HepG2 (cell line): Measurements from ENCODE around the gene WDR81. TPM values are rescaled to one million over a fixed set of nuclear protein-coding genes. Genes with fewer than 3 reads are reported as not detected.

ENCODE experiments used
- BCL6 ChIP-seq: IDR thresholded peaks from 2 replicates; pipeline ENCODE4 v1.6.1; 2016; ENCODE audit warnings: missing genetic modification reagents, missing compliant biosample characterization
- HINFP ChIP-seq: sonication (generic); formaldehyde crosslinking; IDR thresholded peaks from 2 replicates; pipeline ENCODE4 v1.4.0; 2020; ENCODE audit warnings: low read depth, mild to moderate bottlenecking, missing genetic modification reagents
- HNF1A ChIP-seq, 2 experiments: sonication (generic) in 1 of 2; formaldehyde crosslinking in 1 of 2; IDR thresholded peaks; 2 replicates each; pipeline versions ENCODE4 v1.4.0 to v1.6.1; 2016 to 2020; ENCODE audit warnings: borderline replicate concordance in 1 of 2, low read depth in 1 of 2, mild to moderate bottlenecking in 1 of 2, missing genetic modification reagents in 1 of 2
- HOXA7 ChIP-seq: sonication (generic); formaldehyde crosslinking; IDR thresholded peaks from 2 replicates; pipeline ENCODE4 v1.8.1; 2022; ENCODE audit warnings: mild to moderate bottlenecking, missing genetic modification reagents, moderate library complexity
- PHF21A ChIP-seq: sonication (generic); formaldehyde crosslinking; IDR thresholded peaks from 2 replicates; pipeline ENCODE4 v1.5.0; 2020; ENCODE audit warnings: mild to moderate bottlenecking, missing genetic modification reagents
- RFXAP ChIP-seq: sonication (generic); formaldehyde crosslinking; IDR thresholded peaks from 2 replicates; pipeline ENCODE4 v1.4.0; 2020; ENCODE audit warnings: missing genetic modification reagents, borderline replicate concordance
- RORA ChIP-seq: sonication (generic); formaldehyde crosslinking; IDR thresholded peaks from 2 replicates; pipeline ENCODE4 v1.5.0; 2020; ENCODE audit warnings: mild to moderate bottlenecking, missing genetic modification reagents, moderate library complexity
- STAG1 ChIP-seq: sonication (generic); formaldehyde crosslinking; IDR thresholded peaks from 2 replicates; pipeline ENCODE4 v1.4.0; 2020; ENCODE audit warnings: missing genetic modification reagents
- TBL1XR1 ChIP-seq: fragments of 150-350 bp; IDR thresholded peaks from 2 replicates; pipeline ENCODE4 v1.6.1; 2014; ENCODE audit warnings: borderline replicate concordance, low read length; ENCODE audit not compliant: partially characterized antibody
- ZNF10 ChIP-seq: sonication (generic); formaldehyde crosslinking; IDR thresholded peaks from 2 replicates; pipeline ENCODE4 v1.4.0; 2020; ENCODE audit warnings: mild to moderate bottlenecking, low read depth, missing genetic modification reagents, borderline replicate concordance
- ZNF678 ChIP-seq: sonication (generic); formaldehyde crosslinking; IDR thresholded peaks from 2 replicates; pipeline ENCODE4 v1.4.0; 2020; ENCODE audit warnings: mild to moderate bottlenecking, missing genetic modification reagents
- ZNF709 ChIP-seq: sonication (generic); formaldehyde crosslinking; IDR thresholded peaks from 2 replicates; pipeline ENCODE4 v1.5.0; 2020; ENCODE audit warnings: mild to moderate bottlenecking, missing genetic modification reagents
- ZNF773 ChIP-seq: sonication (generic); formaldehyde crosslinking; IDR thresholded peaks from 2 replicates; pipeline ENCODE4 v1.4.0; 2020; ENCODE audit warnings: missing genetic modification reagents, borderline replicate concordance
- ZNF790 ChIP-seq: sonication (generic); formaldehyde crosslinking; IDR thresholded peaks from 2 replicates; pipeline ENCODE4 v1.8.0; 2022; ENCODE audit warnings: missing genetic modification reagents, mild to moderate bottlenecking, borderline replicate concordance
- ZSCAN25 ChIP-seq: sonication (generic); formaldehyde crosslinking; IDR thresholded peaks from 2 replicates; pipeline ENCODE4 v1.8.0; 2022; ENCODE audit warnings: mild to moderate bottlenecking, missing genetic modification reagents
- polyA plus RNA-seq, 8 experiments: library from polyadenylated mRNA; depleted of rRNA in 3 of 8; stranded (reverse) in 7 of 8; unstranded in 1 of 8; fragments of >200 nt; fragmentation: Illumina TruSeq in 4 of 8; extraction: Trizol in 4 of 8; gene quantifications; 2 replicates each; pipeline versions ENCODE4 v1.2.1 to v1.2.3, GENCODE V29; 2011 to 2016; ENCODE audit warnings: low read depth in 4 of 8, missing spikeins in 1 of 8, mixed read lengths in 1 of 8; ENCODE audit not compliant: insufficient read depth in 1 of 8
- total RNA-seq, 5 experiments: library from RNA; depleted of rRNA; stranded (reverse); fragments of >200 nt; fragmentation: Illumina TruSeq; extraction: Trizol; gene quantifications; 2 replicates each; pipeline ENCODE4 v1.2.3, GENCODE V29; 2016; ENCODE audit warnings: low read depth in 1 of 5
- TF ChIP-seq, protein P1 (sequence below): sonication (generic); formaldehyde crosslinking; IDR thresholded peaks from 2 replicates; pipeline ENCODE4 v1.5.0; 2020; ENCODE audit warnings: missing genetic modification reagents
- TF ChIP-seq, protein P2 (sequence below): sonication (generic); formaldehyde crosslinking; IDR thresholded peaks from 2 replicates; pipeline ENCODE4 v1.4.0; 2020; ENCODE audit warnings: missing genetic modification reagents; ENCODE audit errors: not compliant biosample characterization
- TF ChIP-seq, protein P3 (sequence below): sonication (generic); formaldehyde crosslinking; IDR thresholded peaks from 2 replicates; pipeline ENCODE4 v1.5.0; 2020; ENCODE audit warnings: mild to moderate bottlenecking, missing genetic modification reagents, borderline replicate concordance

WDR81 gene
- total and polyA plus RNA-seq, 2 of the 13 experiments (the other 11 are each of a cell fraction or from before 2014, with no cell fraction given) = 9.1 to 16.7 TPM

GRCh38 chr17:1724351-1724868 lies at the start of gene WDR81 (continued):
- TF ChIP-seq HNF1A (IDR thresholded peaks at IDR 0.05; ENCODE audit: low read depth) (no peak), HNF1A (CRISPR knock-in tag; IDR thresholded peaks at IDR 0.05; ENCODE audit: borderline replicate concordance) (no peak; the same call in 1 of the 2 replicates), ZNF678 (CRISPR knock-in tag) (0 out of 2 replicates have a peak, but pooled peaks have one; percentile 58), ZNF10 (no peak), ZSCAN25 (CRISPR knock-in tag) (peak; percentile 16; the same call in 1 of the 2 replicates), HINFP (CRISPR knock-in tag) (no peak), BCL6 (CRISPR knock-in tag) (peak; percentile 34; the same call in 1 of the 2 replicates), ZNF773 (CRISPR knock-in tag) (no peak), HOXA7 (CRISPR knock-in tag) (no peak), RORA (CRISPR knock-in tag) (no peak), TBL1XR1 (no peak), PHF21A (CRISPR knock-in tag) (no peak), ZNF709 (CRISPR knock-in tag) (no peak), STAG1 (no peak; the same call in 1 of the 2 replicates), RFXAP (CRISPR knock-in tag) (peak; percentile 33; the same call in 1 of the 2 replicates), ZNF790 (CRISPR knock-in tag) (no peak; the same call in 1 of the 2 replicates)
- TF ChIP-seq, protein P1, sequence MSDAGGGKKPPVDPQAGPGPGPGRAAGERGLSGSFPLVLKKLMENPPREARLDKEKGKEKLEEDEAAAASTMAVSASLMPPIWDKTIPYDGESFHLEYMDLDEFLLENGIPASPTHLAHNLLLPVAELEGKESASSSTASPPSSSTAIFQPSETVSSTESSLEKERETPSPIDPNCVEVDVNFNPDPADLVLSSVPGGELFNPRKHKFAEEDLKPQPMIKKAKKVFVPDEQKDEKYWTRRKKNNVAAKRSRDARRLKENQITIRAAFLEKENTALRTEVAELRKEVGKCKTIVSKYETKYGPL (CRISPR knock-in tag) = no peak
- TF ChIP-seq, protein P2, sequence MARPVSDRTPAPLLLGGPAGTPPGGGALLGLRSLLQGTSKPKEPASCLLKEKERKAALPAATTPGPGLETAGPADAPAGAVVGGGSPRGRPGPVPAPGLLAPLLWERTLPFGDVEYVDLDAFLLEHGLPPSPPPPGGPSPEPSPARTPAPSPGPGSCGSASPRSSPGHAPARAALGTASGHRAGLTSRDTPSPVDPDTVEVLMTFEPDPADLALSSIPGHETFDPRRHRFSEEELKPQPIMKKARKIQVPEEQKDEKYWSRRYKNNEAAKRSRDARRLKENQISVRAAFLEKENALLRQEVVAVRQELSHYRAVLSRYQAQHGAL (CRISPR knock-in tag) = no peak
- TF ChIP-seq, protein P3, sequence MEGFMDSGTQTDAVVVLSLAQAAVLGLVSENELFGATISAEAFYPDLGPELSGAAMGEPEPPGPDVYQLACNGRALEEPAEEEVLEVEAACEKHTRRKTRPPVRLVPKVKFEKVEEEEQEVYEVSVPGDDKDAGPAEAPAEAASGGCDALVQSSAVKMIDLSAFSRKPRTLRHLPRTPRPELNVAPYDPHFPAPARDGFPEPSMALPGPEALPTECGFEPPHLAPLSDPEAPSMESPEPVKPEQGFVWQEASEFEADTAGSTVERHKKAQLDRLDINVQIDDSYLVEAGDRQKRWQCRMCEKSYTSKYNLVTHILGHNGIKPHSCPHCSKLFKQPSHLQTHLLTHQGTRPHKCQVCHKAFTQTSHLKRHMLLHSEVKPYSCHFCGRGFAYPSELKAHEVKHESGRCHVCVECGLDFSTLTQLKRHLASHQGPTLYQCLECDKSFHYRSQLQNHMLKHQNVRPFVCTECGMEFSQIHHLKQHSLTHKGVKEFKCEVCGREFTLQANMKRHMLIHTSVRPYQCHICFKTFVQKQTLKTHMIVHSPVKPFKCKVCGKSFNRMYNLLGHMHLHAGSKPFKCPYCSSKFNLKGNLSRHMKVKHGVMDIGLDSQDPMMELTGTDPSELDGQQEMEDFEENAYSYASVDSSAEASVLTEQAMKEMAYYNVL (CRISPR knock-in tag) = no peak
